IPS DF 6.9 (cell line): ENCODE data around the gene HYCC1.
A peak's percentile ranks its signal among the peaks of the same experiment; 100 is the strongest.

Experiments
- DNase-seq: peaks from one replicate; pipeline ENCODE4 v3.0.0-alpha.2; 2013; ENCODE audit warnings: low read depth, low spot score
- H3K27ac ChIP-seq: one replicate; pipeline ENCODE4 v1.5.1; 2013; ENCODE audit warnings: low read length, control low read depth
- H3K27me3 ChIP-seq: 2 replicates; pipeline ENCODE4 v1.6.1; 2013; ENCODE audit warnings: mild to moderate bottlenecking, low read length; ENCODE audit not compliant: control insufficient read depth, insufficient read depth
- H3K36me3 ChIP-seq: 2 replicates; pipeline ENCODE4 v1.6.1; 2013; ENCODE audit warnings: low read length; ENCODE audit not compliant: control insufficient read depth, insufficient read depth
- H3K4me1 ChIP-seq: 2 replicates; pipeline ENCODE4 v1.6.1; 2013; ENCODE audit warnings: low read length; ENCODE audit not compliant: control insufficient read depth, insufficient read depth
- H3K4me3 ChIP-seq: 2 replicates; pipeline ENCODE4 v1.5.1; 2013; ENCODE audit warnings: mild to moderate bottlenecking, low read length
- H3K9me3 ChIP-seq: 2 replicates; pipeline ENCODE4 v1.6.1; 2013; ENCODE audit warnings: low read length, inconsistent platforms; ENCODE audit not compliant: control insufficient read depth, insufficient read depth
- WGBS: extraction: QIAGEN DNeasy Blood & Tissue Kit; methylation state at CpG from one replicate; pipeline ENCODE4 v1.1.7; 2013; ENCODE audit warnings: mixed read lengths, missing lambda C conversion rate; ENCODE audit not compliant: insufficient read length, insufficient coverage; 5-methylcytosine and 5-hydroxymethylcytosine counted together

The HYCC1 gene

GRCh38 chr7:23017309-23017708 is 3.4 kb upstream of the HYCC1 start:
- WGBS, result no CpG with 5 or more reads among the region's 3 CpGs
- Histone ChIP-seq H3K27me3 (peaks cover 1% of the 10 kb centered on the region; the same call in 1 of the 2 replicates), H3K27ac (no peak overlapping the region), H3K4me3 (no peak overlapping the region), H3K36me3 (no peaks in the 10 kb centered on the region), H3K9me3 (no peaks in the 10 kb centered on the region), H3K4me1 (no peaks in the 10 kb centered on the region; the same call in 1 of the 2 replicates)
- no peak for DNase-seq

DNA sequence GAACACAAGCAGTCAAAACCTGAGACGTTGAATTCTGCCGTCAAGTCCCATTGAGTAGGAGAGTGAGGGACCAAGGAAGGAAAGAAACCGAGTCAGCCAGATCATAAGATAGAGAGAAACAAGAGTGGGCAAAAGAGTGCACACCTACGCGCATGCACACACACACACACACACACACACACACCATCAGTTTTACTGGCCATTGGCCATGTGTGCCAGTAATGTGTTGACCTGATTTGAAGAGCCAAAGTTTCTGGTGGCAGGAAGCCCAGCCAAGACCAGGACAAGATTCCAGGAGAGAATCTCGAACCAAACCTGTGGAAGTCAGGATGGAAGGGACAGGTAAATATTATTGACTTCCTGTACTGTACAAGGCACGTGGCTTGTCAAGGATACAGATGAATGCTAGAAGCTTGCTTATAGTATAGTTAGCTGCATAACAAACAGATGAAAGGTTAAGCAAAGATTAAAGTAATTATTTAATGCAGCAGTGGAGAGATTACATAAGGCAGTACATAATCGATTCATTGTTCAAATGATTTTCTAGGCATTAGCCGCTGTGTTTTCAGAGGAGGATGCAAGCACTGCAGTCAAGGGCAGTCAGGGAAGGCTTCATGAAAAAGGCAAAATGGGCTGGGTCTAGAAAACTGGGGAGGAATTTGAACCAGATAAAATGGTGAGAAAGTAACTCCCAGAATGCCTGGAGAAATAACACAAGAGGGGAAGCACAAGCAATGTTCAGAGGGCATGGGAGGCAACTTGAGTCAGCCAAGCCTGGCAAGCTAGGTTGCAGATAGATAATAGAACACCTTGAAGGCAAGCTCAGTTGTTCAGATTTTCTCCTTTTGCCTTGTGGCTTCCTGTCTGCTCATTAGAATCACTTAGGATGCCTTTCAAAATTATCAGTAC is 2.7 kb upstream of the HYCC1 start:
- no CpG with 5 or more reads among the region's 9 CpGs for WGBS
- DNase-seq, result no peak
- Histone ChIP-seq H3K36me3 (no peaks in the 10 kb centered on the region), H3K4me3 (no peak overlapping the region), H3K9me3 (no peaks in the 10 kb centered on the region), H3K27ac (no peak overlapping the region), H3K27me3 (peaks cover 1% of the 10 kb centered on the region; the same call in 1 of the 2 replicates), H3K4me1 (peaks cover under 1% of the 10 kb centered on the region; the same call in 1 of the 2 replicates)

GRCh38 chr7:23014681-23015080 is 751 bp upstream of the HYCC1 start:
- Histone ChIP-seq H3K27ac (no peak overlapping the region), H3K4me1 (peaks cover 3% of the 10 kb centered on the region; the same call in 1 of the 2 replicates)

DNA sequence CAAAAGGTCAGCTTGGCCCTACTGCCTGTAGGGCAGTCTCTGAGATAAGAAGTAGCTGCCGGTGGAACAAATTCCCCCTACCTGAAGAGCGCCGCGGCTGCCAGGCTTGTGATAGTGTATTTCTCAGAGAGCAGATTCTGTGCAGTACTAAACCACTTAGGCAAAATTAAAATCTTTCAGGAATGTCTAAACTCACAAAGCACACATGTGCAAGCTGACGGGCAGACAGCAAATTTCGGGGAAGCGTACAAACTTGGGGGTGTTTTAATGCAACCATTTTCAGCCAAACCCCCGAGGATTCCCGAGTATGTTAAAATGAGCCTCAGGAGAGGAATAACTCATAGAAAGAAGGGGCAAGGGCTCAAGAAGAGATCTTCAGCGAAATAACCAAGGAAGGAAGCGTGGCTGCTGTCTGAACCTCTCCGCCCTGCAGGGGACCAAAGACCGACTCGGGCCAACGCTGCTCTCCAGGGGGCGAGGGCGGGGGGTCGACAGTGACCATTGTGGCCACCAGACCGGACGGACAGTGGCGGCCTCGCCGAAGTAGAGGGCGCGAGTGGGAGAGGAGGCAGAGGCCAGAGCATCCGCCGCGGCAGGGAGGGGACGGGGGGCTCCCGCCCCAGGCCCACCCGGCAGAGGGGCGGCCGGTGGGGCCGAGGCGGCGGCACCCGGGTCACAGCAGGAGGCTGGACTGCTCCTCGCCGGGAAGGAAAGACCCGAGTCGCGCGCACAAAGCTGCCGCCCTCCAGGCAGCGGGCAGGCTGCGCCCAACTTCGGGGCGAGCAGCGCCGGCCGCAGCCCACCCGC is 819 bp downstream of the HYCC1 start:
- DNase-seq, result no peak
- Histone ChIP-seq H3K27ac (no peak overlapping the region), H3K9me3 (no peaks in the 10 kb centered on the region), H3K4me3 (peak overlapping the region; percentile 42), H3K36me3 (no peaks in the 10 kb centered on the region), H3K27me3 (no peaks in the 10 kb centered on the region), H3K4me1 (peaks cover 3% of the 10 kb centered on the region; the same call in 1 of the 2 replicates)
- WGBS, result no CpG with 5 or more reads among the region's 52 CpGs

More at GRCh38 chr7:23014681-23015080, 751 bp upstream of the HYCC1 start:
- no CpG with 5 or more reads among the region's 2 CpGs for WGBS
- Histone ChIP-seq H3K4me3 (no peak overlapping the region), H3K36me3 (no peaks in the 10 kb centered on the region), H3K9me3 (no peaks in the 10 kb centered on the region), H3K27me3 (no peaks in the 10 kb centered on the region)
- DNase-seq, result no peak

DNA sequence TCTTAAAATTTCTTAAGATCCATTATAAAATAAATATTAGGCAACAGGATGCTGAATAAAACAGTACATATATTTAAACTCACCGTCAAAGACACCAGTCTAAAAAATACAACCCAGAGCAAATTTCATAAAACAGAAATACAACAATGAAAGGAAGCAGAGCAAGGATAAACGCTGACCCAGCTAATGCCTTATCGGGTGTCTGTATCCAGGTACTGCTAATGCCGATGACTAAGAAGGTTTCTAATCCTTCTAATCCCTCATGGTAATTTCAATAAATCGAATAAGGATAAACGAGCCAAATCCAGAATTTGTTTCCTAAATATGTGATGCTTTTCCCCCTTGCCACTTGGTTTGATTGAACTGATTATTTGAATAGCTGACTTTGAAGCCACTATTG is 1.7 kb downstream of the HYCC1 start:
- no peak for DNase-seq
- H3K4me3 ChIP-seq, result peak overlapping the region; percentile 42; the same call in 1 of the 2 replicates
- no peak overlapping the region for H3K27ac ChIP-seq
- H3K9me3 ChIP-seq, result no peaks in the 10 kb centered on the region
- H3K4me1 ChIP-seq, result peaks cover 3% of the 10 kb centered on the region; the same call in 1 of the 2 replicates
- no peaks in the 10 kb centered on the region for H3K27me3 ChIP-seq
- no CpG with 5 or more reads among the region's 6 CpGs for WGBS
- H3K36me3 ChIP-seq, result no peaks in the 10 kb centered on the region

- H3K27ac ChIP-seq, result no peak overlapping the region
- 100% methylated on average over 1 of the region's 3 CpGs for WGBS
- DNase-seq, result no peak
- H3K4me3 ChIP-seq, result no peak overlapping the region
- no peaks in the 10 kb centered on the region for H3K36me3 ChIP-seq
- H3K27me3 ChIP-seq, result no peaks in the 10 kb centered on the region
- H3K4me1 ChIP-seq, result peaks cover 3% of the 10 kb centered on the region; the same call in 1 of the 2 replicates
- no peaks in the 10 kb centered on the region for H3K9me3 ChIP-seq
Observed at GRCh38 chr7:23011222-23011924, 2.6 kb downstream of the HYCC1 start.

DNA sequence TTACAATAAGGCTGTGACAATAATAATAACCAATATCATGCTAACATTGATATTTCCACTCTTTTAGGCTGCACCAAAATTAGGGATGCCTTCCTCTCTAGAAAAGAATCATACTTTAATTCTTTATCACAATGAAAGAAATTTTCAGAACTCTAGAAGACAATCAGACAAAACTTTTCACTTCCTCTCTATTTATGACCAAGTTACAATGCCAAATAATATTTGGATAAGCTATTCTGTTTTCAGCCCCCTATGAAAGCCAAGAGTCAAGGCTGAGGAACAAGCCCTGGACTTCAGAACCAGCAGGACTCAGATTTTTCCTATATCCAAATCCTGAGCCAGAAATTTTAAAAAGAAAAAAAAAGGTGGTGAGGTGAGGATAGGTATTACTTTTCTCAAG is 4.6 kb downstream of the HYCC1 start:
- no peaks in the 10 kb centered on the region for H3K27me3 ChIP-seq
- H3K9me3 ChIP-seq, result no peaks in the 10 kb centered on the region
- H3K27ac ChIP-seq, result no peak overlapping the region
- H3K4me1 ChIP-seq, result peaks cover 3% of the 10 kb centered on the region; the same call in 1 of the 2 replicates
- no peaks in the 10 kb centered on the region for H3K36me3 ChIP-seq
- DNase-seq, result no peak
- no peak overlapping the region for H3K4me3 ChIP-seq

DNA sequence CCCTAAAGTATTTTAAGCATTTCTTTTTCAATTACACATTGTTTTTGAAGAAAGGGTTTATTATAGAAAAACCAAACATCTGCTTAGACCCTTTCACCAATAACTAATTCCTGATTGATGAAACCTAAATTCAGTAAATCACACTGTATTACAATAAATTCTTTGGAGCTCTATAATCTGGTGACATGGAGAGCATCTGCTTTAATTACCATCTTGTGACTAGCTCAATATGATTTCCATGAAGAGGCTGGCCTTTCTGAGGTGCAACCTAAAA is 9.7 kb downstream of the HYCC1 start:
- Histone ChIP-seq H3K9me3 (no peaks in the 10 kb centered on the region), H3K27me3 (no peaks in the 10 kb centered on the region), H3K36me3 (no peaks in the 10 kb centered on the region), H3K27ac (no peak overlapping the region), H3K4me3 (no peak overlapping the region), H3K4me1 (no peaks in the 10 kb centered on the region; the same call in 1 of the 2 replicates)
- no peak for DNase-seq

DNA sequence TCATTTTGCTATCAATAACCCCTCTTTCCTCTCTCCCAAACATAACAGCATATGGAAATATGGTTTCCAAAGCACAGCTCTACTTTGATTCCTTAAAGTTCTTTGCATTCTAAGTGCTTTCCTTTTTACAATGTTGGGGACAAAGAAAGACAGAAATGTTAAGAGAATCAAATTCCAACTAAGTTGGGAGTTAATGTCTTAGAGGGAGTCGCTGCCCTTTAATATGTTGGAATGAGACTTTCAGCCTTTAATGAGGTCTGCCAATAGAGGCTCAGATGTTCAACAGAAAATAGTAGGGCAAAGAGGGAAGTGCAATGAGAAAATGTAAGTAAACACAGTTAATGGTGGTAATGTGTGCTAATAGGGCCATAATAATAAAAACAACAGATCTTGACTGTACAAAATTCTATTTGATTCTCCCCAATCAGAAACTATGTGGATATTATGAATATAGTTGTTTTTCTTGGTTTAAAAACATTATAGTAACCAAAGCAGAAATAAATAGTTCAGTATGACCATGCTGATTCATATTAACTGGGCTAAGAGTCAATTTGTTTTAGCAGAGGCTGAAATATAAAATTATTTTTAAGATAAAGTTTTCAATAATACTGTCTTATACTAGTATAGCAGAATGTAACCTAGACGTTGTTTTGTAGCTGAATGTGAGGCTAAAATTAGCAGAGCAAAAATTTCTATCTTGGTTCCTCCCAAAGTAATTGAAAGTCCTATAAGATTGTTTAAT is 10.3 kb downstream of the HYCC1 start:
- DNase-seq, result no peak
- Histone ChIP-seq H3K9me3 (no peaks in the 10 kb centered on the region), H3K36me3 (no peaks in the 10 kb centered on the region), H3K4me1 (no peaks in the 10 kb centered on the region; the same call in 1 of the 2 replicates), H3K27ac (no peak overlapping the region), H3K4me3 (no peak overlapping the region), H3K27me3 (no peaks in the 10 kb centered on the region)
- WGBS, result no CpG with 5 or more reads among the region's 2 CpGs

DNA sequence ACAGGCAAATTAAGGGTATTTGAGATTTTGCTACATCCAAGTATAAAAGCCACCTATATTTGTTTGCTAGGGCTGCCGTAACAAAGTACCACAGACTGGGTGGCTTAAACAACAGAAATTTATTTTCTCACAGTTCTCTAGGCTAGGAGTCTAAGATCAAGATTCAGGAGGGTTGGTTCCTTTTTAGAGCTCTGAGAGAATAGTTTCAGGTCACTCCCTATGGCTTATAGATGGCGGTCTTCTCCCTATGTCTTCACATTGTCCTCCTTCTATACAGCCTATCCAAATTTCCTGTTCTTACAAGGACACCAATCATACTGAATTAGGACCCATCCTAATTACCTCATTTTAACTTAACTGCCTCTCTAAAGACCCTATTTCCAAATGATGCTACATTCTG is 11.2 kb downstream of the HYCC1 start:
- H3K4me1 ChIP-seq, result peaks cover 1% of the 10 kb centered on the region; the same call in 1 of the 2 replicates
- H3K4me3 ChIP-seq, result no peak overlapping the region
- H3K36me3 ChIP-seq, result no peaks in the 10 kb centered on the region
- H3K27me3 ChIP-seq, result no peaks in the 10 kb centered on the region
- H3K27ac ChIP-seq, result no peak overlapping the region
- DNase-seq, result no peak
- WGBS, result no CpG with 5 or more reads among the region's 2 CpGs
- no peaks in the 10 kb centered on the region for H3K9me3 ChIP-seq
